RPMI7951 (cell line): ENCODE results near the gene DFFB. TPM values are rescaled to one million over a fixed set of nuclear protein-coding genes. Genes with fewer than 3 reads are reported as not detected.
"Not testable (repeated sequence)": the region's sequence is repeated elsewhere in the genome, so short reads cannot be mapped to it uniquely, and the experiment has no call there.

Experiments used
- DNase-seq: peaks from one replicate; pipeline ENCODE4 v3.0.0-alpha.2; 2012; ENCODE audit warnings: low read depth
- total RNA-seq: library from RNA; depleted of rRNA; stranded (reverse); fragments of >200 nt; shearing (Covaris generic); gene quantifications from 2 replicates; pipeline ENCODE4 v1.2.3, GENCODE V29; 2014; rRNA removed

DFFB gene, protein sequence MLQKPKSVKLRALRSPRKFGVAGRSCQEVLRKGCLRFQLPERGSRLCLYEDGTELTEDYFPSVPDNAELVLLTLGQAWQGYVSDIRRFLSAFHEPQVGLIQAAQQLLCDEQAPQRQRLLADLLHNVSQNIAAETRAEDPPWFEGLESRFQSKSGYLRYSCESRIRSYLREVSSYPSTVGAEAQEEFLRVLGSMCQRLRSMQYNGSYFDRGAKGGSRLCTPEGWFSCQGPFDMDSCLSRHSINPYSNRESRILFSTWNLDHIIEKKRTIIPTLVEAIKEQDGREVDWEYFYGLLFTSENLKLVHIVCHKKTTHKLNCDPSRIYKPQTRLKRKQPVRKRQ
- 4.4 and 9.4 TPM in 2 replicates for total RNA-seq

GRCh38 chr1:3856923-3857790 lies at the start of gene DFFB, which contains the start of gene CEP104:
DFFB (plus strand) TSS chr1:3857476; CDS start chr1:3857604, 128 bp downstream.
CEP104 (minus strand) TSS chr1:3857211; CDS start chr1:3852407, 4,804 bp downstream.
- DNase-seq: peak; percentile 72

DNA sequence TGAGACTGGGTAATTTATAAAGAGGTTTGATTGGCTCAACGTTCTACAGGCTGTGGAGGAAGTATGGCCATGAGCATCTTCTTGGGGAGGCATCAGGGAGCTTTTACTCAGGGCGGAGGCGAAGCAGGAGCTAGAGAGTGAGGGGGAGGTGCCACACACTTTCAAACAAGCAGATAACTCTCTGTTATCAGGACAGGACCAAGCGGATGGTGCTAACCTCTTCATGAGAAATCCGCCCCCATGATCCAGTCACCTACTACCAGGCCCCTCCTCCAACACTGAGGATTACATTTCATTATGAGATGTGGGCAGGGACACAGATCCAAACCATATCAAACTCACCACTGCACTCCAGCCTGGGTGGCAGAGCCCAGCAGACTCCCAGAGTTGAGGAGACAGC lies 49.5 kb upstream of the DFFB start:
- no peak for DNase-seq

- DNase-seq: no peak
Observed at GRCh38 chr1:3809680-3810079, 47.6 kb upstream of the DFFB start.

DNA sequence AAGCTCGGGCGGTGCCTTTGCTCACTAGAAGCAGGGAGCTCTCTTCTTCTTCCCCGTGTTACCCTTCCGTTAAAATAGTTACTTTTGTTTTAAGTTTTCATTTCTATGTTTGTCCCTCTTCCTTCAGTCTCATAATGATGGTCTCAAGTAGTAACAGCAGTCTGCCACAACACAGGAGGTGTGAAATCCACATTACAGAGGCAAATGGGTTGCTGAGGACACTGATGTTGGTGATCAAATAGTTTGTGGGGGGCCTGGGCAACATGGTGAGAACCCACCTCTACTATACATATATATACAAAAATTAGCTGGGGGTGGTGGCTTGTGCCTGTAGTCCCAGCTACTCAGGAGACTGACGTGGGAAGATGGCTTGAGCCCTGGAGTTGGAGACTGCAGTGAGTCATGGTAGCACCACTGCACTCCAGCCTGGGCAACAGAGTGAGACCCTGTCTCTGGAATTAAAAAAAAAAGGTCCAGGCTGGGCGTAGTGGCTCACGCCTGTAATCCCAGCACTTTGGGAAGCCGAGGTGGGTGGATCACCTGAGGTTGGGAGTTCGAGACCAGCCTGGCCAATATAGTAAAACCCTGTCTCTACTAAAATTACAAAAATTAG lies 47.0 kb upstream of the DFFB start:
- not testable (repeated sequence) for DNase-seq

DNA sequence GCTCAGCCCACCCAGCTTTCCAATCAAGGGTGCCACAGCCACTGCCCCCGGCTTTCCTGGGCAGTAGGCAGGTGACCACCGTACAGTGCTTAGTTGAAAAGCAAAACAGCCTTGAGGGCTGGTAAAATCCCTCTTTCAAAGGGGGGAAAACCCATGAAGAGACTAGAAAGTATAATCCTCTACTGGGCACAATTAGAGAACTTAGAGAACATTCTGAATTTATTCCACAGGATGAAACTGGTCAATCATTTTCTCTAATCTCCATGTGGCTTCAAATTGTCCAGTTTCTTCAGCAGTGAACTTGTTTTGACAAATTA lies 45.7 kb upstream of the DFFB start:
- no peak for DNase-seq

- no peak for DNase-seq
Observed at GRCh38 chr1:3814065-3814464, 43.2 kb upstream of the DFFB start.

- no peak for DNase-seq
Observed at GRCh38 chr1:3814771-3815561, 42.3 kb upstream of the DFFB start.

DNA sequence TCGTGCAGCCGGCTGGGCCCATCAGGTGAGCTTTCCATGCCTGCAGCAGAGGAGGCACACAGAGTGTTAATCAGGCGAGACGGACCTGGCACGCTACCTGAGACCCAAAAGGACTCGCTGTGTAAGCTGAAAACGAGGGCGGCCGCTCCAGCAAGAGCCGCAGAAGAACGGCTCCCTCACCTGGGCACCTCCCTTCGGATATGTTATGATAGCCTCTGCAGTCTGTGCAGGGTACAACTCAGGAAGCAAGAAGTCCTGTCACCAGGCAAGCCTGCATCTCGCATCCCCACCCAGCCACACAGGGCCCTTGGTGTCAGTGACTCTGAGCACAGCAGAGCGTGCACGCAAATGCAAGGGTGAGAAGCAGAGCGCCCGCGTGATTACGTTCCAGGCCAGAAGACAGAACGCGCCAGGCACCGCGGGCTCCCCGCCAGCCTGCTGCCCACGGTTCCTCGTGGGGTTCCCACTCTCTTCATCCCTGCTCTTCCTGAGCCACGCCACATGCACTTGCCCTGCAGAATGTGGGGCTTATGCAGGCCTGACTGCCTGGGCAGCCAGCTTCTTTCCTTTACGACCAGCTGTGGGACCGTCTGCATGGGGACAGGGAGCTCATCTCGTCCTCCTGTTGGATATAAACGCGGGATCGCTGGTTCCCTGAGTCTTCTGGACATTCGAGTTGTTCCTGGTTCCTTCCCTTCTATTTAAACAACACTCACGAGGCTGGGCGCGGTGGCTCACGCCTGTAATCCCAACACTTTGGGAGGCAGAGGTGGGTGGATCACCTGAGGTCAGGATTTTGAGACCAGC lies 40.7 kb upstream of the DFFB start:
- no peak for DNase-seq

DNA sequence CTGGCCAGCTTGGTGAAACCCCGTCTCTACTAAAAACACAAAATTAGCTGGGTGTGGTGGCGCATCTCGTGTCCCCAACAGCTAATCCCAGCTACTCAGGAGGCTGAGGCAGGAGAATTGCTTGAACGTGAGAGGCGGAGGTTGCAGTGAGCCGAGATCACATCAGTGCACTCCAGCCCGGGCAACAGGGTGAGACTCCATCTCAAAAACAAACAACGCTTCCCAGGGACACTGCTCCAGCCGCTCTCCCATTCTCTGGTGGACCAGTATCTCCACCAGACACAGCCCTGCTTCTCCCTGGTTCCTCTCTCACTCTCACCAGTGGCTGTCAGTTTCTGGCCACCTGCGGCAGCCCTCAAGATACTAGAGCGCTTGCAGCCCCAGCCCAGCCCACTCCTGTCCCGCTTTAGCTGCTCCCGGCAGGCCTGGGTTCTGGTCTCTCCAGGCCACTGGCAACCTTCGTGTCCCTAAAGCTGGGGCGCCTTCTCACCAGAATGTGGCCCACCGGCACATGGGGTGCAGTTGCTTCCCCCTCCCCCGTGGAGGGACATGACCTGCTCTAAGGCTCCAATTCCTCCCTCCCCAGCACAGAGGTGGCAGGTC lies 40.0 kb upstream of the DFFB start:
- DNase-seq: no peak

DNA sequence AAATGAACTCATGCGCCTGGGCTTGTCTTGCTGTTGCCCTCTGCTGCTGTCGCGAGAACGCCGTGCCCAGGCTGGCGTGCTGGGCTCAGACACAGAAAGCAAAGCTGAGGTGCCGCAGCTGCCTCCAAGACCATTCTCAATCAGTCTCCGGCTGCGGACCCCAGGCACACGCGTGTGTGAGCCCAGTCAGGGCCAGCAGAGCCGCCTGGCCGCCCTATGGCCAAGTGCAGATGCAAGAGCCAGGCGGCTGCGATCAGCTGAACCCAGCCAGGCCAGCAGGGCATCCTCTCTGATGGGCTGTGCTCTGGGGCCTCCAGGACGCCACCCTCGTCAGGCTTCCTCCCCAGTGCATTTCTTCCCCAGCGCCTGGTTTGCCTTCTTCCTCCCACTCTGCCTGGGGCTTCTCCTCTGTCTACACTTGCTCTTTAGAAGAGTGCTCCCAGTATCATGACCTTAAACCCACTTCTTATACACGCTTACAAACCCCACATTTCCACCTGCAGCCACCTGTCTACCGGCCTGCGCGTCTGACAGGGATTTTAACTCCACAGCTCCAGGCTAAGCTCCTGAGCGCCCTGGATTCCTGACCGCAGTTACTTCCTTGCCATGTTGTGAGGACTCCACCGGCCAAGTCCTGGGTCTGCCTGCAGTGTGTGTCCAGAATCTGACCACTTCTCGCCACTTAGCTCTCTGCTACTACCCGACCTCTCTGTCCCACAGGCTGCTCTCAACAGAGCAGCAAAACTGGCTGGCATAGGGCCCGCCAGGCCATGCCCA lies 39.3 kb upstream of the DFFB start:
- DNase-seq: no peak

DNA sequence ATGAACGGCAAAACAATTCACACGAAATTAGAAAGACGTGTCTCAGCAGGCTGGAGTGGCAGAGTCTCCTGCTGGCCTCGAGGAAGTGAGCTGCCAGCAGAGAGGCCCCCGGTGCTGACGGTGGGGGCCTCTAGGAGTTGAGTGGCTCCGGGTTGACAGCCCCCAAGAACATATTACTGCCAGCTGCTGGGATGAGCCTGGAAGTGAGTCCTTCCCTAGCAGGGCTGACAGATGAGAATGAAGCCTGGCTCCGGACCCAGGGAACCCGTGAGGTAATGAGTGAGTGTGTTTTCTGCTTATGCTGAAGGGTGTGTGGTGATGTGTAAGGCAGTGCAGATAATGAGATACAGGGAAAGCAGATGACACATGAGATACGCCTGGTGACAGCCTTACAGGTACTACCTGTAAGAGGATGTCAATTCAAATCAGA lies 37.5 kb upstream of the DFFB start:
- no peak for DNase-seq

DNA sequence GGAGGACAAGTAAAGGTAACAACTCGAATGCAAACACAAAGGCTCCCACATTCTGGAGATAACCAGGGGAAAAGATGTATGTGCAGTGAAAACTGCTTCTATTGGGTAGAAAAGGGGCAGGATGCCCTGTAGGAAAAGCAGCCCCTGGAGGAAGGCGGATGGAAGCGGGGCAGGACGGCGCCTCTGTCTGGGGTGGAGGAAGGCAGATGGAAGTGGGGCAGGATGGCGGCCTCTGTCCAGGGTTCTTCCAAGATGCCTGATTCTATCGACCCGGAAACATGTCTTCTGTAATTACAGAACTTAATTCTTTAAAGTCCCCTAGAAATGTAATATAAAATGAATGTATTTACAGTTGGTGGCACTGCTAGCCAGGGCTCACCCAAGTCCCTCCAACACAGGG lies 37.0 kb upstream of the DFFB start:
- DNase-seq: no peak

- no peak for DNase-seq
Observed at GRCh38 chr1:3821004-3821403, 36.3 kb upstream of the DFFB start.

- no peak for DNase-seq
Observed at GRCh38 chr1:3821447-3821846, 35.8 kb upstream of the DFFB start.

DNA sequence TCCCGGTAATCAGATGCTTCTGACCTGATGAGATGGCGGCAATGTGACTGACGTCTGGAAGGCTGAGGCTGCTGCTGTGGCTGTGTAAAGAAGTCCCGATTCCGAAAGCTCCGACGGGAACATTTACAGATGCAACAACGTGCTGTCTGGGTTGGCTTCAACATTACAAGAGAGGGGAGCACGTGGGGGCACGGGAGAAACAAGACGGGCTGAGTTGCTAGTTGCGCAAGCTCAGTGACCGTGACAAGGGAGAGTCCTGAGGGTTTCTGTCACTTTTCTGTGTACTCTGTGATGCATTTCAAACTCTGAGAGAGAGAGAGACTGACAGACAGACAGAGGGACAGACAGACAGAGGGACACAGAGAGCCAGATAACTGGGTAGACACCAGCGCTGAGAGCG lies 35.4 kb upstream of the DFFB start:
- no peak for DNase-seq

- no peak for DNase-seq
Observed at GRCh38 chr1:3822421-3822820, 34.9 kb upstream of the DFFB start.

DNA sequence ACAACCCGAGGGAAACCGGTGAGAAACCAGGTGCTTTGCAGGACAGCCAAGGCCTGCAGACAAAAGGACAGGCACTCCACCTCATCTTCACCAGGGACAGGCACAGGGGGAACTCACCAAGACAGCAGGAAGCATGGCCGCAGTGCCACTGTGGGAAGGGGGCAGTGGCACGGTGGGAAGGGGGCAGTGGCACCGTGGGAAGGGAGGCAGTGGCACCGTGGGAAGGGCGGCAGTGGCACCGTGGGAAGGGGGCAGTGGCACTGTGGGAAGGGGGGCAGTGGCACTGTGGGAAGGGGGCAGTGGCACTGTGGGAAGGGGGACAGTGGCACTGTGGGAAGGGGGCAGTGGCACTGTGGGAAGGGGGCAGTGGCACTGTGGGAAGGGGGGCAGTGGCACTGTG lies 32.6 kb upstream of the DFFB start:
- DNase-seq: no peak

- no peak for DNase-seq
Observed at GRCh38 chr1:3825356-3825755, 31.9 kb upstream of the DFFB start.

- DNase-seq: no peak
Observed at GRCh38 chr1:3827813-3828307, 29.4 kb upstream of the DFFB start.

GRCh38 chr1:3828391-3828790 lies 28.9 kb upstream of the DFFB start:
- no peak for DNase-seq
